A673 (cell line): Measurements from ENCODE around the gene CYB5RL.

ENCODE experiments used
- CTCF ChIP-seq: fragments of 300-800, 200-600 bp; sonication (generic); conservative IDR thresholded peaks from 2 replicates; pipeline ENCODE4 v1.5.1; 2017; ENCODE audit warnings: low read depth, mild to moderate bottlenecking, antibody characterized with exemption, low read length, moderate library complexity, mixed read lengths
- EZH2 ChIP-seq: fragments of 200-600 bp; sonication (generic); IDR thresholded peaks from 2 replicates; pipeline ENCODE4 v1.6.1; 2017; ENCODE audit warnings: borderline replicate concordance, low read depth, mild to moderate bottlenecking, mixed read lengths, antibody characterized with exemption, low read length; ENCODE audit not compliant: poor library complexity, severe bottlenecking

GRCh38 chr1:54228638-54229079, 28.8 kb upstream of the CYB5RL start:
- TF ChIP-seq EZH2, result no peak
- TF ChIP-seq CTCF, result no peak
